Sigmoid colon (tissue), 7 donors: ENCODE results near the gene TIMP3. TPM values are rescaled to one million over a fixed set of nuclear protein-coding genes. Genes with fewer than 3 reads are reported as not detected.

Source experiments
- DNase-seq: peaks from one replicate; pipeline ENCODE4 v3.0.0-alpha.2; 2019
- H3K27ac ChIP-seq, 4 donors: fragments of 200-600 bp; sonication (generic); one replicate each; pipeline ENCODE4 v1.5.1; 2016 to 2019; ENCODE audit warnings: mild to moderate bottlenecking in 1 of 4
- H3K27me3 ChIP-seq, 3 donors: fragments of 200-600 bp; sonication (generic); one replicate each; pipeline ENCODE4 v1.5.1; 2019; ENCODE audit warnings: mild to moderate bottlenecking in 1 of 3
- H3K36me3 ChIP-seq, 4 donors: fragments of 200-600 bp; sonication (generic); one replicate each; pipeline ENCODE4 v1.5.1; 2016 to 2019
- H3K4me1 ChIP-seq, 4 donors: fragments of 200-600 bp; sonication (generic); one replicate each; pipeline ENCODE4 v1.5.1; 2017 to 2019
- H3K4me3 ChIP-seq, 4 donors: fragments of 200-600 bp; sonication (generic); one replicate each; pipeline ENCODE4 v1.5.1; 2017 to 2019; ENCODE audit warnings: mild to moderate bottlenecking in 2 of 4, moderate library complexity in 1 of 4
- H3K9me3 ChIP-seq, 4 donors: fragments of 200-600 bp in 3 of 4; sonication (generic) in 3 of 4; one replicate each; pipeline versions ENCODE4 v1.5.1 to v1.6.1; 2013 to 2019
- CTCF ChIP-seq, 4 experiments: fragments of 450-650 bp in 3 of 4; fragments of 200-600 bp in 1 of 4; IDR thresholded peaks; one replicate each; pipeline ENCODE4 v1.5.1; 2016 to 2019; ENCODE audit warnings: antibody characterized with exemption in 4 of 4, mild to moderate bottlenecking in 3 of 4, moderate library complexity in 2 of 4
- EP300 ChIP-seq, 4 donors: sonication (generic); formaldehyde crosslinking; IDR thresholded peaks; one replicate each; pipeline ENCODE4 v1.6.1; 2017; ENCODE audit warnings: antibody characterized with exemption in 4 of 4
- POLR2A ChIP-seq, 2 donors: fragments of 450-650 bp; IDR thresholded peaks; one replicate each; pipeline ENCODE4 v1.6.1; 2016; ENCODE audit warnings: antibody characterized with exemption in 2 of 2, mild to moderate bottlenecking in 2 of 2, moderate library complexity in 2 of 2
- POLR2AphosphoS5 ChIP-seq, 4 donors: sonication (generic); formaldehyde crosslinking; IDR thresholded peaks; one replicate each; pipeline ENCODE4 v1.6.1; 2017; ENCODE audit warnings: antibody characterized with exemption in 4 of 4
- WGBS, 2 donors: extraction: QIAGEN DNeasy Blood & Tissue Kit; methylation state at CpG; one replicate each; pipeline ENCODE4 v1.1.7; 2013; 5-methylcytosine and 5-hydroxymethylcytosine counted together
- intact Hi-C: fragments of 100-400 bp; cut with DNase I; formaldehyde crosslinking; loops from one replicate; pipeline ENCODE4 v1.15.1; 2023
- polyA plus RNA-seq, 3 donors: library from polyadenylated mRNA; stranded (reverse); fragments of 200-250 nt; gene quantifications; one replicate each; pipeline ENCODE4 v1.2.3, GENCODE V29; 2013
- total RNA-seq, 4 donors: library from RNA; depleted of rRNA; stranded (reverse); fragments of >200 nt; gene quantifications; one replicate each; pipeline ENCODE4 v1.1.0, GENCODE V29; 2016
- donor health status: healthy with polysubstance abuse.
- donor health status: Bipolar disorder and iron deficiency.
- donor health status: healthy.

The TIMP3 gene
- total and polyA plus RNA-seq, 7 donors, result 4.6 to 295 (median 120) TPM

- Histone ChIP-seq H3K27me3 (no peaks in the 10 kb centered on the region), H3K4me3 (no peak overlapping the region), H3K36me3 (no peaks in the 10 kb centered on the region), H3K27ac (no peak overlapping the region), H3K4me1 (no peaks in the 10 kb centered on the region), H3K9me3 (no peaks in the 10 kb centered on the region)
- WGBS, 2 donors, result 45 to 53% methylated on average over 10 of the region's 10 CpGs
- intact Hi-C loops, result no loop called here
- TF ChIP-seq CTCF (IDR thresholded peaks at IDR 0.05), result no peak
- no peak for TF ChIP-seq POLR2AphosphoS5 (IDR thresholded peaks at IDR 0.05)
- TF ChIP-seq POLR2A (IDR thresholded peaks at IDR 0.05), result no peak
- no peak for TF ChIP-seq EP300 (IDR thresholded peaks at IDR 0.05)
- no peak for DNase-seq
Observed at GRCh38 chr22:32874976-32875375, 73.5 kb downstream of the TIMP3 start.

GRCh38 chr22:32876516-32876915 is 75.0 kb downstream of the TIMP3 start:
- Histone ChIP-seq H3K27me3 (no peaks in the 10 kb centered on the region), H3K27ac (no peak overlapping the region), H3K9me3 (no peaks in the 10 kb centered on the region), H3K4me3 (no peak overlapping the region), H3K36me3 (no peaks in the 10 kb centered on the region), H3K4me1 (peaks cover 0 to 10% (median 5%) of the 10 kb centered on the region in 4 donors)
- 88 to 98% methylated on average over 2 of the region's 2 CpGs for WGBS, 2 donors
- DNase-seq, result no peak
- intact Hi-C loops, result no loop called here
- TF ChIP-seq POLR2A (IDR thresholded peaks at IDR 0.05) (no peak), CTCF (IDR thresholded peaks at IDR 0.05) (no peak), EP300 (IDR thresholded peaks at IDR 0.05) (no peak), POLR2AphosphoS5 (IDR thresholded peaks at IDR 0.05) (no peak)

GRCh38 chr22:32877196-32877595 is 75.7 kb downstream of the TIMP3 start:
- no peaks in the 10 kb centered on the region for H3K27me3 ChIP-seq
- WGBS, 2 donors, result 76 to 87% methylated on average over 3 of the region's 3 CpGs
- TF ChIP-seq CTCF (IDR thresholded peaks at IDR 0.05), result no peak
- no peak for TF ChIP-seq POLR2AphosphoS5 (IDR thresholded peaks at IDR 0.05)
- no peak for TF ChIP-seq EP300 (IDR thresholded peaks at IDR 0.05)
- no peak for TF ChIP-seq POLR2A (IDR thresholded peaks at IDR 0.05)
- no peaks in the 10 kb centered on the region for H3K36me3 ChIP-seq
- intact Hi-C loops, result no loop called here
- H3K9me3 ChIP-seq, result no peaks in the 10 kb centered on the region
- H3K4me3 ChIP-seq, result no peak overlapping the region
- H3K27ac ChIP-seq, result no peak overlapping the region
- no peak for DNase-seq
- H3K4me1 ChIP-seq, result peaks cover 0 to 10% (median 5%) of the 10 kb centered on the region in 4 donors

GRCh38 chr22:32879550-32879949 is 78.0 kb downstream of the TIMP3 start:
- DNase-seq, result no peak
- Histone ChIP-seq H3K4me1 (peaks cover 0 to 10% (median 5%) of the 10 kb centered on the region in 4 donors), H3K27ac (no peak overlapping the region), H3K27me3 (no peaks in the 10 kb centered on the region), H3K9me3 (no peaks in the 10 kb centered on the region), H3K4me3 (no peak overlapping the region), H3K36me3 (no peaks in the 10 kb centered on the region)
- TF ChIP-seq POLR2AphosphoS5 (IDR thresholded peaks at IDR 0.05) (no peak), POLR2A (IDR thresholded peaks at IDR 0.05) (no peak), EP300 (IDR thresholded peaks at IDR 0.05) (no peak), CTCF (IDR thresholded peaks at IDR 0.05) (no peak)
- intact Hi-C loops, result no loop called here
- 53 to 84% methylated on average over 1 of the region's 1 CpG for WGBS, 2 donors

GRCh38 chr22:32880061-32880460 is 78.6 kb downstream of the TIMP3 start:
- WGBS, 2 donors, result 37 to 66% methylated on average over 2 of the region's 2 CpGs
- Histone ChIP-seq H3K4me3 (no peak overlapping the region), H3K4me1 (peaks cover 0 to 10% (median 5%) of the 10 kb centered on the region in 4 donors), H3K36me3 (no peaks in the 10 kb centered on the region), H3K9me3 (no peaks in the 10 kb centered on the region), H3K27me3 (no peaks in the 10 kb centered on the region), H3K27ac (no peak overlapping the region)
- no peak for TF ChIP-seq CTCF (IDR thresholded peaks at IDR 0.05)
- no peak for TF ChIP-seq EP300 (IDR thresholded peaks at IDR 0.05)
- no peak for TF ChIP-seq POLR2A (IDR thresholded peaks at IDR 0.05)
- no peak for TF ChIP-seq POLR2AphosphoS5 (IDR thresholded peaks at IDR 0.05)
- DNase-seq, result no peak
- intact Hi-C loops, result no loop called here
